Lower leg skin (tissue), 4 donors: ENCODE results near the gene RAB29. TPM values are rescaled to one million over a fixed set of nuclear protein-coding genes. Genes with fewer than 3 reads are reported as not detected.

Experiments used
- DNase-seq, 2 donors: peaks; one replicate each; pipeline ENCODE4 v3.0.0-alpha.2; 2019; ENCODE audit warnings: low spot score in 2 of 2
- H3K4me3 ChIP-seq: fragments of 200-600 bp; sonication (generic); 2 replicates; pipeline ENCODE4 v1.5.1; 2017; ENCODE audit warnings: mild to moderate bottlenecking, low read depth; ENCODE audit not compliant: poor library complexity, severe bottlenecking
- CTCF ChIP-seq, 3 donors: fragments of 450-650 bp; IDR thresholded peaks; one replicate each; pipeline ENCODE4 v1.5.1; 2016; ENCODE audit warnings: antibody characterized with exemption in 3 of 3, mild to moderate bottlenecking in 3 of 3, moderate library complexity in 2 of 3
- POLR2A ChIP-seq, 2 donors: fragments of 450-650 bp; IDR thresholded peaks; one replicate each; pipeline ENCODE4 v1.6.1; 2016 to 2017; ENCODE audit warnings: antibody characterized with exemption in 2 of 2, mild to moderate bottlenecking in 1 of 2, moderate library complexity in 1 of 2
- WGBS, 2 donors: methylation state at CpG; one replicate each; pipeline ENCODE4 v1.1.5; 2018; 5-methylcytosine and 5-hydroxymethylcytosine counted together
- intact Hi-C: fragments of 100-400 bp; cut with DNase I; formaldehyde crosslinking; loops from one replicate; pipeline ENCODE4 v1.15.0; 2023; ENCODE audit warnings: low total_unique reads
- total RNA-seq, 4 donors: library from RNA; depleted of rRNA; stranded (reverse); fragments of >200 nt; gene quantifications; one replicate each; pipeline ENCODE4 v1.1.0, GENCODE V29; 2016

The RAB29 gene
- total RNA-seq, 4 donors from 2014 or later, result 5.3 to 11.5 (median 9.8) TPM

- intact Hi-C loops, result no loop called here
- 74 to 89% methylated on average over 4 of the region's 4 CpGs for WGBS, 2 donors
- no peak for DNase-seq
- TF ChIP-seq CTCF (IDR thresholded peaks at IDR 0.05) (no peak), POLR2A (IDR thresholded peaks at IDR 0.05) (no peak)
- H3K4me3 ChIP-seq, result no peak overlapping the region
These were observed 8.6 kb upstream of the RAB29 start for GRCh38 chr1:205783904-205784303.

GRCh38 chr1:205783433-205783795, 8.1 kb upstream of the RAB29 start:
- TF ChIP-seq CTCF (IDR thresholded peaks at IDR 0.05) (no peak), POLR2A (IDR thresholded peaks at IDR 0.05) (no peak)
- no peak for DNase-seq
- intact Hi-C loops, result no loop called here
- H3K4me3 ChIP-seq, result no peak overlapping the region

GRCh38 chr1:205782627-205783432, 7.5 kb upstream of the RAB29 start:
- H3K4me3 ChIP-seq, result no peak overlapping the region
- DNase-seq, result no peak
- intact Hi-C loops, result no loop called here
- 57 to 61% methylated on average over 4 of the region's 4 CpGs for WGBS, 2 donors
- TF ChIP-seq POLR2A (IDR thresholded peaks at IDR 0.05), result no peak
- TF ChIP-seq CTCF (IDR thresholded peaks at IDR 0.05), result no peak

GRCh38 chr1:205780335-205780734, 5.1 kb upstream of the RAB29 start:
- WGBS, 2 donors, result 90 to 91% methylated on average over 5 of the region's 5 CpGs

GRCh38 chr1:205777994-205778393, 2.7 kb upstream of the RAB29 start:
- TF ChIP-seq POLR2A (IDR thresholded peaks at IDR 0.05) (no peak), CTCF (IDR thresholded peaks at IDR 0.05) (no peak)
- 81 to 87% methylated on average over 2 of the region's 2 CpGs for WGBS, 2 donors
- no peak for DNase-seq
- H3K4me3 ChIP-seq, result no peak overlapping the region
- intact Hi-C loops, result no loop called here

More at GRCh38 chr1:205780335-205780734, 5.1 kb upstream of the RAB29 start:
- H3K4me3 ChIP-seq, result no peak overlapping the region
- DNase-seq, result no peak
- intact Hi-C loops, result no loop called here
- no peak for TF ChIP-seq POLR2A (IDR thresholded peaks at IDR 0.05)
- no peak for TF ChIP-seq CTCF (IDR thresholded peaks at IDR 0.05)

GRCh38 chr1:205775717-205776056, 405 bp upstream of the RAB29 start:
- intact Hi-C loops, result no loop called here

More at GRCh38 chr1:205775717-205776056, 405 bp upstream of the RAB29 start:
- DNase-seq, result no peak
- no peak overlapping the region for H3K4me3 ChIP-seq
- TF ChIP-seq POLR2A (IDR thresholded peaks at IDR 0.05), result no peak
- no peak for TF ChIP-seq CTCF (IDR thresholded peaks at IDR 0.05)
